Endometrial microvascular endothelial cells (primary cell): Measurements from ENCODE around the gene ZNF217. TPM values are rescaled to one million over a fixed set of nuclear protein-coding genes. Genes with fewer than 3 reads are reported as not detected.
"Not testable (repeated sequence)": the region's sequence is repeated elsewhere in the genome, so short reads cannot be mapped to it uniquely, and the experiment has no call there.

Experiments
- in situ Hi-C: cut with HindIII; loops from 2 replicates; pipeline ENCODE4 v1.10.0; 2017; ENCODE audit warnings: low sequenced_read_pairs, low pct_unique_long_range_greater_than_20kb; ENCODE audit errors: inconsistent ontology term
- total RNA-seq: library from RNA; depleted of rRNA; stranded (reverse); fragments of >200 nt; gene quantifications from one replicate; pipeline ENCODE4 v1.2.3, GENCODE V29; 2015; ENCODE audit errors: inconsistent ontology term

ZNF217 gene
- total RNA-seq, 1 donor from 2014 or later: 15.1 TPM

DNA sequence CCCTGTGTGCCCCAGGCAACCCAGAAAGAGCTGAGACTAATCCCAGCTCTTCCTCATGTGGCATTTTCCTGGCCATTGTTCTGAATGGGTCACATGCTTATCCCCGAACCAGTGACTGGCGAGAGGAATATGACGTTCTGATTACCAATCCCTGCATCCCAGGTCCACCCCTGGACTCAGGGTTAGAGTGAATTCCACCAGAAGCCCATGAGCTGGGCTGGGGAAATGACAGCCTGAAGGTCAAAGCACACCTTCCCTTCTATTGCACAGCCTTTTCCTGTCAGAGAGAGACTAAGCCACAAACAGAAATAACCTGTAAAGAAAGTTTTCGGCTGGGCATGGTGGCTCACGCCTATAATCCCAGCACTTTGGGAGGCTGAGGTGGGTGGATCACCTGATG, 70.9 kb downstream of the ZNF217 start:
- in situ Hi-C loops: no loop called here

DNA sequence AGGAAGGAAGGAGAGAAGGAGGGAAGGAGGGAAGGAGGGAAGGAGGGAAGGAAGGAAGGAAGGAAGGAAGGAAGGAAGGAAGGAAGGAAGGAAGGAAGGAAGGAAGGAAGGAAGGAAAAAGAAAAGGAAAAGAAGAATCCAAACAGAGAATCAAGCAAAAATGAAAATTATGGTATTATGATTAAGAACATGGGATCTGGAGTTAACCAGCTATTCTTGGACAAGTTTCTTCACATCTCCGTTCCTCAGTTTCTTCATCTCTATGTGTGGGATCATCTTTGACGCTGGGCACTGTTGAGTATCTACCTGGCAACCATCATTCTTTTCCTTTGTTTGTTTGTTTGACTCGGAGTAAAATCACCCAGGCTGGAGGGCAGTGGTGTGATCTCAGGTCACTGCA, 71.6 kb downstream of the ZNF217 start:
- in situ Hi-C loops: no loop called here

DNA sequence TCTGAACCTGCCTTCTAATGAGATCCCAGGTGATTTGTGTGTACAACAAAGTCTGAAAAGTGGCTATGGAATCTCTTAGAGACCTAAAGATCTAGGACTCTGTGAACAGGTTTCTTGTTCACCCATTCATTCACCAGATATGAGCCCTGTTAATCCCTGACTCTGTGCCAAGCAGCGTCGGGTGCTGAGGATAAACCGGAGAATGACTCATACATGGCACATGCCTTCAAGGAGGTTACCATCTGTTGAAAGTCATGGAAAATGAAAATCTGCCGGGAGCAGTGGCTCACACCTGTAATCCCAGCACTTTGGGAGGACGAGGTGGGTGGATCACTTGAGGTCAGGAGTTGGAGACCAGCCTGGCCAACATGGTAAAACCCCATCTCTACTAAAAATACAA, 72.2 kb downstream of the ZNF217 start:
- in situ Hi-C loops: not testable (repeated sequence)

DNA sequence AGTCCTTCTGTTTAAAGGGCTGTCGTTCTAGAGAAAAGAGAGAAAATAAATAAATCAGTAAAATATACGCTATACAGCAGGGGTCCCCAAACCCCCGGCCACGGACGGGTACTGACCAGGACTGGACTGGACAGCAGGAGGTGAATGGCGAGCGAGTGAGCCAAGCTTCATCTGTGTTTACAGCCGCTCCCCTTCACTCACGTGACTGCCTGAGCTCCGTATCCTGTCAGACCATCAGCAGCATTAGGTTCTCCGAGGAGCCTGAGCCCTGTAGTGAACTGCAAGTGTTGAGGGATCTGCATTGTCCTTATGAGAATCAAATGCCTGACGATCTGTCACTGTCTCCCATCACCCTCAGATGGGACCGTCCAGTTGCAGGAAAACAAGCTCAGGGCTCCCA, 76.5 kb downstream of the ZNF217 start:
- in situ Hi-C loops: no loop called here
